Caco-2 (cell line): ENCODE data around the gene PITPNM2. TPM values are rescaled to one million over a fixed set of nuclear protein-coding genes. Genes with fewer than 3 reads are reported as not detected.

Source experiments
- BruUV-seq: library from RNA; stranded (reverse); fragments of 400-500 nt; replicated peaks from 2 replicates; lab custom pipeline; 2021; lab: Mats Ljungman, UMichigan
- CTCF ChIA-PET: fragments of 300-600 bp; sonication (Branson Sonifier 250); formaldehyde crosslinking; loops from one replicate; lab custom pipeline; 2022; ENCODE audit warnings: antibody characterized with exemption; lab: Charles Lee
- POLR2A ChIA-PET: fragments of 300-600 bp; sonication (Branson Sonifier 250); formaldehyde crosslinking; loops from one replicate; lab custom pipeline; 2022; ENCODE audit warnings: antibody characterized with exemption; lab: Charles Lee
- DNase-seq, 2 experiments: peaks; one replicate each; pipeline versions ENCODE4 v3.0.0 to v3.0.0-alpha.2; 2020 to 2022
- H3K27me3 ChIP-seq: replicated peaks from 2 replicates; pipeline ENCODE4 v1.6.0; 2011; ENCODE audit warnings: low read length; ENCODE audit not compliant: control insufficient read depth, insufficient read depth
- H3K36me3 ChIP-seq: 2 replicates; pipeline ENCODE4 v1.5.1; 2011; ENCODE audit warnings: low read length; ENCODE audit not compliant: control insufficient read depth, insufficient read depth
- H3K4me1 ChIP-seq: fragments of 250-450 bp; sonication (Bioruptor Pico); 2 replicates; pipeline ENCODE4 v1.5.1; 2020; ENCODE audit warnings: mild to moderate bottlenecking
- H3K4me3 ChIP-seq: 2 replicates; pipeline ENCODE4 v1.5.1; 2011; ENCODE audit warnings: low read depth, mild to moderate bottlenecking, control low read depth, low read length
- H3K9me3 ChIP-seq: fragments of 250-450 bp; sonication (Bioruptor Pico); 2 replicates; pipeline ENCODE4 v1.5.1; 2020; ENCODE audit warnings: mild to moderate bottlenecking, moderate library complexity
- H3K27ac Mint-ChIP-seq: one replicate; pipeline ENCODE4 v1.8.0; 2022; ENCODE audit warnings: mixed read lengths; ENCODE audit not compliant: unreplicated experiment
- H3K27me3 Mint-ChIP-seq: one replicate; pipeline ENCODE4 v1.8.0; 2022; ENCODE audit warnings: mixed read lengths; ENCODE audit not compliant: insufficient read depth, unreplicated experiment
- H3K36me3 Mint-ChIP-seq: one replicate; pipeline ENCODE4 v1.8.0; 2022; ENCODE audit warnings: mild to moderate bottlenecking, mixed read lengths; ENCODE audit not compliant: insufficient read depth, unreplicated experiment
- H3K4me1 Mint-ChIP-seq: one replicate; pipeline ENCODE4 v1.8.0; 2022; ENCODE audit warnings: low read depth, mixed read lengths; ENCODE audit not compliant: unreplicated experiment
- H3K4me3 Mint-ChIP-seq: one replicate; pipeline ENCODE4 v1.8.0; 2022; ENCODE audit warnings: mild to moderate bottlenecking, moderate library complexity, mixed read lengths; ENCODE audit not compliant: unreplicated experiment
- H3K9me3 Mint-ChIP-seq: one replicate; pipeline ENCODE4 v1.8.0; 2022; ENCODE audit warnings: mixed read lengths; ENCODE audit not compliant: unreplicated experiment
- intact Hi-C: fragments of 100-400 bp; cut with micrococcal nuclease; formaldehyde crosslinking; loops from one replicate; pipeline ENCODE4 v1.10.0; 2022; ENCODE audit not compliant: unreplicated experiment
- total RNA-seq: library from RNA; stranded (reverse); gene quantifications from 2 replicates; pipeline ENCODE4 v1.2.3, GENCODE V29; 2022
- TF ChIP-seq, protein P1 (sequence below), 2 experiments: fragments of 200-600 bp in 1 of 2; IDR thresholded peaks; 1 replicate in 1 of 2; 2 replicates in 1 of 2; pipeline versions ENCODE4 v1.5.1 to v1.8.0; 2011 to 2022; ENCODE audit warnings: antibody characterized with exemption in 1 of 2, control low read depth in 1 of 2, inconsistent platforms in 1 of 2, low read depth in 1 of 2, low read length in 1 of 2, mild to moderate bottlenecking in 1 of 2, moderate library complexity in 1 of 2; ENCODE audit not compliant: insufficient read depth in 1 of 2, severe bottlenecking in 1 of 2, unreplicated experiment in 1 of 2

The PITPNM2 gene
- total RNA-seq, 1 experiment from 2014 or later, result 10.6 TPM

DNA sequence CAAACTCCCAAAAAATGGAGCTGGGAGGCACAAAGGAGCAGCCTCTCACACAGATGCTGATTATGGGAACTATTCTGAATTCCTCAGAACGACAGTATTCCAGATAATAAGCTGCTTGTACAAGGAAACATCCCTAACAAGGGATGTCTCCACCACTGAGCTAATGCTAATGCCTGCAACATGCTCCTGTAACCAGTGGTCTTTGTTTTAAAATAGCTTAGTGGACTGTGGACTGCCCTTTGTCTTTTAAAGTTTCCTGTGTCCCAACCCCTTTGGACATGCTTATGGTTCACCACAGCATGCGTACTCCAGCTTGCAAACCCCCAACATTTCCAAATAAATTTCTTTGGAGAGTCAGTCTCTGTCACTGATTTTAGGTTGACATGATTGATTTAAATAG is 16.4 kb upstream of the PITPNM2 start:
- H3K4me1 ChIP-seq, result peaks cover 7% of the 10 kb centered on the region; the same call in 1 of the 2 replicates
- TF ChIP-seq, protein P1, sequence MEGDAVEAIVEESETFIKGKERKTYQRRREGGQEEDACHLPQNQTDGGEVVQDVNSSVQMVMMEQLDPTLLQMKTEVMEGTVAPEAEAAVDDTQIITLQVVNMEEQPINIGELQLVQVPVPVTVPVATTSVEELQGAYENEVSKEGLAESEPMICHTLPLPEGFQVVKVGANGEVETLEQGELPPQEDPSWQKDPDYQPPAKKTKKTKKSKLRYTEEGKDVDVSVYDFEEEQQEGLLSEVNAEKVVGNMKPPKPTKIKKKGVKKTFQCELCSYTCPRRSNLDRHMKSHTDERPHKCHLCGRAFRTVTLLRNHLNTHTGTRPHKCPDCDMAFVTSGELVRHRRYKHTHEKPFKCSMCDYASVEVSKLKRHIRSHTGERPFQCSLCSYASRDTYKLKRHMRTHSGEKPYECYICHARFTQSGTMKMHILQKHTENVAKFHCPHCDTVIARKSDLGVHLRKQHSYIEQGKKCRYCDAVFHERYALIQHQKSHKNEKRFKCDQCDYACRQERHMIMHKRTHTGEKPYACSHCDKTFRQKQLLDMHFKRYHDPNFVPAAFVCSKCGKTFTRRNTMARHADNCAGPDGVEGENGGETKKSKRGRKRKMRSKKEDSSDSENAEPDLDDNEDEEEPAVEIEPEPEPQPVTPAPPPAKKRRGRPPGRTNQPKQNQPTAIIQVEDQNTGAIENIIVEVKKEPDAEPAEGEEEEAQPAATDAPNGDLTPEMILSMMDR (IDR thresholded peaks at IDR 0.05; ENCODE audit: insufficient read depth in 1 of 2, low read depth in 1 of 2, low read length in 1 of 2, severe bottlenecking in 1 of 2, unreplicated experiment in 1 of 2), result no peak
- no peaks in the 10 kb centered on the region for H3K27me3 ChIP-seq
- H3K4me3 Mint-ChIP-seq, result no peak overlapping the region
- H3K4me1 Mint-ChIP-seq, result peaks cover 10% of the 10 kb centered on the region
- ChIA-PET CTCF (interaction anchor here (0.6 kb wide), 1 partner anchor 13 kb away, joined by 3 read pairs; no protein-coding TSS in a partner anchor), POLR2A (no interaction called here)
- H3K36me3 Mint-ChIP-seq, result peaks cover 17% of the 10 kb centered on the region
- H3K4me3 ChIP-seq, result no peak overlapping the region
- no peak for DNase-seq
- H3K9me3 ChIP-seq, result no peaks in the 10 kb centered on the region
- H3K9me3 Mint-ChIP-seq, result no peaks in the 10 kb centered on the region
- H3K36me3 ChIP-seq, result no peaks in the 10 kb centered on the region
- H3K27ac Mint-ChIP-seq, result no peak overlapping the region
- H3K27me3 Mint-ChIP-seq, result no peaks in the 10 kb centered on the region
- no TSS peak for BruUV-seq
- intact Hi-C loops, result no loop called here

DNA sequence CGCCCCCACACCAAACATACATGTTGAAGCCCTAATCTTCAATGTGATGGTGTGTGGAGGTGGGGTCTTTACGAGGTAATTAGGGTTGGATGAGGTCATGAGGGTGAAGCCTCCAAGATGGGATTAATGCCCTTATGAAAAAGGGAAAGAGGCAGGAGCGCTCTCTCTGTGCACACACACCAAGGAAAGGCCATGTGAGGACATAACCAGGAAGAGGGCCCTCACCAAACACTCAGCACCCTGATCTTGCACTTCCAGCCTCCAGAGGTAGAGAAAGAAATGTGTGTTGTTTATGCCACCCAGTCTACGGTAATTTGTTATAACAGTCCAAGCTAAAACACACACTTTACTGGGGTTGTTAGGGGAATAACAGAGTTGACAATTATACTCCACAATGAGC is 14.6 kb upstream of the PITPNM2 start:
- ChIA-PET POLR2A (no interaction called here), CTCF (no interaction called here)
- BruUV-seq, result no TSS peak
- H3K27ac Mint-ChIP-seq, result no peak overlapping the region
- Histone ChIP-seq H3K36me3 (no peaks in the 10 kb centered on the region), H3K4me1 (peaks cover 7% of the 10 kb centered on the region; the same call in 1 of the 2 replicates), H3K27me3 (no peaks in the 10 kb centered on the region), H3K4me3 (no peak overlapping the region), H3K9me3 (no peaks in the 10 kb centered on the region)
- intact Hi-C loops, result no loop called here
- H3K4me3 Mint-ChIP-seq, result no peak overlapping the region
- peaks cover 11% of the 10 kb centered on the region for H3K36me3 Mint-ChIP-seq
- TF ChIP-seq, protein P1 (IDR thresholded peaks at IDR 0.05; ENCODE audit: insufficient read depth in 1 of 2, low read depth in 1 of 2, low read length in 1 of 2, severe bottlenecking in 1 of 2, unreplicated experiment in 1 of 2), result no peak
- peaks cover 10% of the 10 kb centered on the region for H3K4me1 Mint-ChIP-seq
- no peak for DNase-seq
- no peaks in the 10 kb centered on the region for H3K27me3 Mint-ChIP-seq
- H3K9me3 Mint-ChIP-seq, result no peaks in the 10 kb centered on the region

DNA sequence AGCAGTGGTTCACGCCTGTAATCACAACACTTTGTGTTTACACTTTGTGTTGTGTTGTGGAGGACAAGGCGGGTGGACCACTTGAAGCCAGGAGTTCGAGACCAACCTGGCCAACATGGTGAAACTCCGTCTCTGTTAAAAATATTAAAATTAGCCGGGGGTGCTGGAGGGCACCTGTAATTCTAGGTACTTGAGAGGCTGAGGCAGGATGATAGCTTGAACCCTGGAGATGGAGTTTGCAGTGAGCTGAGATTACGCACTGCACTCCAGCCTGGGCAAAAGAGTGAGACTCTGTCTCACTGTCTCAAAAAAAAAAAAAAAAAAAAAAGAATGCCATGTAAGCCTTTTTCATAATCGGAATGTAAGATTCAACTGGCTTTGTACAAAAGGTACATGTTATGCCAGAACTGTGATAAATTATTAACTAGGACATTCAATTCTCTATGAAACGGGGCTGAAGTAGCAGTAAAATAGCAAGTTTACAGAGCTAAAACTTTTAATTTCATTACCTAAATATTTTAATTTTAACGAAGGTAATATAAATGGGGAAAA is 13.9 kb upstream of the PITPNM2 start:
- Mint-ChIP-seq H3K27ac (no peak overlapping the region), H3K27me3 (no peaks in the 10 kb centered on the region), H3K9me3 (no peaks in the 10 kb centered on the region), H3K4me1 (peaks cover 10% of the 10 kb centered on the region), H3K36me3 (peaks cover 11% of the 10 kb centered on the region), H3K4me3 (no peak overlapping the region)
- TF ChIP-seq, protein P1 (IDR thresholded peaks at IDR 0.05; ENCODE audit: insufficient read depth in 1 of 2, low read depth in 1 of 2, low read length in 1 of 2, severe bottlenecking in 1 of 2, unreplicated experiment in 1 of 2), result no peak
- Histone ChIP-seq H3K4me1 (peaks cover 7% of the 10 kb centered on the region; the same call in 1 of the 2 replicates), H3K27me3 (no peaks in the 10 kb centered on the region), H3K36me3 (no peaks in the 10 kb centered on the region), H3K9me3 (no peaks in the 10 kb centered on the region), H3K4me3 (no peak overlapping the region)
- DNase-seq, result no peak
- BruUV-seq, result no TSS peak
- intact Hi-C loops, result loop anchor here (5.0 kb wide), 1 partner anchor 58 kb away; no protein-coding TSS in a partner anchor
- ChIA-PET POLR2A (no interaction called here), CTCF (no interaction called here)
